Suprapubic skin (tissue), 4 donors: Measurements from ENCODE around the gene PDE9A.

Experiments
- CTCF ChIP-seq, 2 donors: fragments of 200-600 bp in 1 of 2; fragments of 450-650 bp in 1 of 2; sonication (generic) in 1 of 2; IDR thresholded peaks; one replicate each; pipeline ENCODE4 v1.5.1; 2016 to 2019; ENCODE audit warnings: antibody characterized with exemption in 2 of 2, mild to moderate bottlenecking in 1 of 2, moderate library complexity in 1 of 2
- EP300 ChIP-seq: sonication (generic); formaldehyde crosslinking; IDR thresholded peaks from one replicate; pipeline ENCODE4 v1.6.1; 2017; ENCODE audit warnings: antibody characterized with exemption
- POLR2A ChIP-seq, 2 donors: fragments of 450-650 bp; IDR thresholded peaks; one replicate each; pipeline ENCODE4 v1.6.1; 2017; ENCODE audit warnings: antibody characterized with exemption in 2 of 2, mild to moderate bottlenecking in 2 of 2, moderate library complexity in 2 of 2
- POLR2AphosphoS5 ChIP-seq, 3 donors: sonication (generic); formaldehyde crosslinking; IDR thresholded peaks; one replicate each; pipeline ENCODE4 v1.6.1; 2017; ENCODE audit warnings: antibody characterized with exemption in 3 of 3

- TF ChIP-seq CTCF (IDR thresholded peaks at IDR 0.05) (no peak), EP300 (no peak), POLR2AphosphoS5 (IDR thresholded peaks at IDR 0.05) (no peak), POLR2A (IDR thresholded peaks at IDR 0.05) (no peak)
Observed at GRCh38 chr21:42691901-42692559, 38.6 kb downstream of the PDE9A start.
